Calu3 (cell line): ENCODE results near the gene KCNIP4. TPM values are rescaled to one million over a fixed set of nuclear protein-coding genes. Genes with fewer than 3 reads are reported as not detected.
A peak's percentile ranks its signal among the peaks of the same experiment; 100 is the strongest.

ENCODE experiments used
- BruUV-seq: library from RNA; stranded (reverse); fragments of 400-500 nt; replicated peaks from 2 replicates; lab custom pipeline; 2021; lab: Mats Ljungman, UMichigan
- CTCF ChIA-PET: fragments of 300-600 bp; sonication (Branson Sonifier 250); formaldehyde crosslinking; loops from one replicate; lab custom pipeline; 2022; ENCODE audit warnings: antibody characterized with exemption; lab: Charles Lee
- DNase-seq: peaks from one replicate; pipeline ENCODE4 v3.0.0; 2022
- H3K27ac Mint-ChIP-seq: one replicate; pipeline ENCODE4 v1.8.0; 2022; ENCODE audit warnings: mixed read lengths; ENCODE audit not compliant: unreplicated experiment
- H3K27me3 Mint-ChIP-seq: one replicate; pipeline ENCODE4 v1.8.0; 2022; ENCODE audit warnings: mixed read lengths; ENCODE audit not compliant: unreplicated experiment
- H3K36me3 Mint-ChIP-seq: one replicate; pipeline ENCODE4 v1.8.0; 2022; ENCODE audit warnings: mild to moderate bottlenecking, moderate library complexity, mixed read lengths; ENCODE audit not compliant: insufficient read depth, unreplicated experiment
- H3K4me1 Mint-ChIP-seq: one replicate; pipeline ENCODE4 v1.8.0; 2022; ENCODE audit warnings: mild to moderate bottlenecking, low read depth, mixed read lengths; ENCODE audit not compliant: unreplicated experiment
- H3K4me3 Mint-ChIP-seq: one replicate; pipeline ENCODE4 v1.8.0; 2022; ENCODE audit warnings: mild to moderate bottlenecking, low read depth, moderate library complexity, mixed read lengths; ENCODE audit not compliant: unreplicated experiment
- H3K9me3 Mint-ChIP-seq: one replicate; pipeline ENCODE4 v1.8.0; 2022; ENCODE audit warnings: low read depth, mixed read lengths; ENCODE audit not compliant: unreplicated experiment
- intact Hi-C: fragments of 100-400 bp; cut with micrococcal nuclease; formaldehyde crosslinking; loops from one replicate; pipeline ENCODE4 v1.10.0; 2022; ENCODE audit not compliant: unreplicated experiment
- total RNA-seq: library from RNA; stranded (reverse); gene quantifications from 2 replicates; pipeline ENCODE4 v1.2.3, GENCODE V29; 2022
- TF ChIP-seq, protein P1 (sequence below): fragments of 200-600 bp; IDR thresholded peaks from one replicate; pipeline ENCODE4 v1.8.0; 2022; ENCODE audit warnings: antibody characterized with exemption; ENCODE audit not compliant: unreplicated experiment

Gene KCNIP4
- total RNA-seq, 1 experiment from 2014 or later = not detected

- Mint-ChIP-seq H3K9me3 (no peaks in the 10 kb centered on the region), H3K27ac (no peak overlapping the region), H3K27me3 (peaks cover 42% of the 10 kb centered on the region), H3K4me3 (no peak overlapping the region), H3K36me3 (no peaks in the 10 kb centered on the region), H3K4me1 (peaks cover 12% of the 10 kb centered on the region)
- TF ChIP-seq, protein P1, sequence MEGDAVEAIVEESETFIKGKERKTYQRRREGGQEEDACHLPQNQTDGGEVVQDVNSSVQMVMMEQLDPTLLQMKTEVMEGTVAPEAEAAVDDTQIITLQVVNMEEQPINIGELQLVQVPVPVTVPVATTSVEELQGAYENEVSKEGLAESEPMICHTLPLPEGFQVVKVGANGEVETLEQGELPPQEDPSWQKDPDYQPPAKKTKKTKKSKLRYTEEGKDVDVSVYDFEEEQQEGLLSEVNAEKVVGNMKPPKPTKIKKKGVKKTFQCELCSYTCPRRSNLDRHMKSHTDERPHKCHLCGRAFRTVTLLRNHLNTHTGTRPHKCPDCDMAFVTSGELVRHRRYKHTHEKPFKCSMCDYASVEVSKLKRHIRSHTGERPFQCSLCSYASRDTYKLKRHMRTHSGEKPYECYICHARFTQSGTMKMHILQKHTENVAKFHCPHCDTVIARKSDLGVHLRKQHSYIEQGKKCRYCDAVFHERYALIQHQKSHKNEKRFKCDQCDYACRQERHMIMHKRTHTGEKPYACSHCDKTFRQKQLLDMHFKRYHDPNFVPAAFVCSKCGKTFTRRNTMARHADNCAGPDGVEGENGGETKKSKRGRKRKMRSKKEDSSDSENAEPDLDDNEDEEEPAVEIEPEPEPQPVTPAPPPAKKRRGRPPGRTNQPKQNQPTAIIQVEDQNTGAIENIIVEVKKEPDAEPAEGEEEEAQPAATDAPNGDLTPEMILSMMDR = no peak
- intact Hi-C loops = loop anchor here (10.0 kb wide), 1 partner anchor 289 kb away; no protein-coding TSS in a partner anchor
- no peak for DNase-seq
- no TSS peak for BruUV-seq
- CTCF ChIA-PET = no interaction called here
These were observed 474.4 kb downstream of the KCNIP4 start for GRCh38 chr4:21474195-21474594.

- H3K4me3 Mint-ChIP-seq = no peak overlapping the region
- no TSS peak for BruUV-seq
- TF ChIP-seq, protein P1 = no peak
- DNase-seq = peak; percentile 18
- no peak overlapping the region for H3K27ac Mint-ChIP-seq
- peaks cover 43% of the 10 kb centered on the region for H3K27me3 Mint-ChIP-seq
- CTCF ChIA-PET = interaction anchor here (1.0 kb wide), 1 partner anchor 23 kb away, joined by 4 read pairs; no protein-coding TSS in a partner anchor
- intact Hi-C loops = loop anchor here (10.0 kb wide), 1 partner anchor 286 kb away; no protein-coding TSS in a partner anchor
- H3K36me3 Mint-ChIP-seq = no peaks in the 10 kb centered on the region
- H3K4me1 Mint-ChIP-seq = peaks cover 12% of the 10 kb centered on the region
- H3K9me3 Mint-ChIP-seq = no peaks in the 10 kb centered on the region
These were observed 478.0 kb downstream of the KCNIP4 start for GRCh38 chr4:21470535-21470934.

- CTCF ChIA-PET = interaction anchor here (0.7 to 1.0 kb wide), 3 partner anchors 17 to 696 kb away, joined by 3 to 12 read pairs (median 4); no protein-coding TSS in a partner anchor
- no peak for DNase-seq
- Mint-ChIP-seq H3K4me1 (peaks cover 12% of the 10 kb centered on the region), H3K36me3 (no peaks in the 10 kb centered on the region), H3K27me3 (peaks cover 43% of the 10 kb centered on the region), H3K4me3 (no peak overlapping the region), H3K27ac (no peak overlapping the region), H3K9me3 (no peaks in the 10 kb centered on the region)
- TF ChIP-seq, protein P1 = no peak
- no TSS peak for BruUV-seq
- intact Hi-C loops = loop anchor here (5.0 to 10.0 kb wide), 2 partner anchors 285 to 697 kb away; no protein-coding TSS in a partner anchor
These were observed 478.9 kb downstream of the KCNIP4 start for GRCh38 chr4:21469438-21470300.

DNA sequence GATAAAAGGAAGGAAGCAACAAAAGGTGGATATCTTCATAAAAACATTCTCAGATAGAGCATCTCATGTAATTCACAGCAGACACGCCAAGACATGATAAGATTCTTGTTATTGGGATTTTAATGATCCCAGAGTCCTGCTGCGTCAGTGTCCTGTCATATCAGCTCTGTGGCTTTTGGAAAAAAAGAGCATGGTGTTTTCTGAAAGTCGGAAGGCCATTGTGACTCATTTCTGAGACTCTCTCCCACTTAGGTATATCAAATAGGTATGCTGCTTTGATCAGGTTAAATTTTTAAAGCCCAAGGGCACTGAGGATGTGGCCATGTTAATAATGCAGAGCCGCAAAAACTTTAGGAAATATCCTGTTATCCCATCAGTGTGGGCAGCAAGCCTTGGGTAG lies 481.0 kb downstream of the KCNIP4 start:
- no peak for DNase-seq
- H3K36me3 Mint-ChIP-seq = no peaks in the 10 kb centered on the region
- peaks cover 12% of the 10 kb centered on the region for H3K4me1 Mint-ChIP-seq
- intact Hi-C loops = loop anchor here (5.0 kb wide), 1 partner anchor 695 kb away; no protein-coding TSS in a partner anchor
- peaks cover 43% of the 10 kb centered on the region for H3K27me3 Mint-ChIP-seq
- BruUV-seq = no TSS peak
- no peaks in the 10 kb centered on the region for H3K9me3 Mint-ChIP-seq
- no peak overlapping the region for H3K27ac Mint-ChIP-seq
- no peak overlapping the region for H3K4me3 Mint-ChIP-seq
- TF ChIP-seq, protein P1 = no peak
- CTCF ChIA-PET = no interaction called here
